Vagina (tissue), 2 donors: Measurements from ENCODE around the gene CACNG7.

ENCODE experiments used
- CTCF ChIP-seq, 3 experiments: fragments of 450-650 bp in 2 of 3; fragments of 200-600 bp in 1 of 3; sonication (generic) in 1 of 3; IDR thresholded peaks; one replicate each; pipeline ENCODE4 v1.5.1; 2017 to 2019; ENCODE audit warnings: antibody characterized with exemption in 3 of 3, mild to moderate bottlenecking in 2 of 3, moderate library complexity in 2 of 3
- POLR2A ChIP-seq, 2 donors: fragments of 450-650 bp; IDR thresholded peaks; one replicate each; pipeline ENCODE4 v1.6.1; 2017; ENCODE audit warnings: antibody characterized with exemption in 2 of 2, mild to moderate bottlenecking in 2 of 2, moderate library complexity in 2 of 2
- POLR2AphosphoS5 ChIP-seq, 2 donors: sonication (generic); formaldehyde crosslinking; IDR thresholded peaks; one replicate each; pipeline ENCODE4 v1.9.0; 2017; ENCODE audit warnings: antibody characterized with exemption in 2 of 2, mild to moderate bottlenecking in 2 of 2, low read depth in 1 of 2; ENCODE audit not compliant: insufficient read depth in 1 of 2

GRCh38 chr19:53879140-53880081, 29.7 kb upstream of the CACNG7 start:
- TF ChIP-seq CTCF (IDR thresholded peaks at IDR 0.05) (no peak), POLR2AphosphoS5 (IDR thresholded peaks at IDR 0.05; ENCODE audit: insufficient read depth in 1 of 2, low read depth in 1 of 2) (peak; percentile 67 to 70), POLR2A (IDR thresholded peaks at IDR 0.05) (no peak)
